Neural cell (in vitro differentiated cells): ENCODE data around the gene BOD1. TPM values are rescaled to one million over a fixed set of nuclear protein-coding genes. Genes with fewer than 3 reads are reported as not detected.

ENCODE experiments used
- H2AFZ ChIP-seq: fragments of 200-600, 300-800 bp; sonication (generic), shearing (Covaris generic); 2 replicates; pipeline ENCODE4 v1.6.0; 2014; ENCODE audit warnings: low read depth, mild to moderate bottlenecking, antibody characterized with exemption, low read length, moderate library complexity
- H3F3A ChIP-seq: fragments of 200-600 bp; shearing (Covaris generic); 2 replicates; pipeline ENCODE4 v1.6.1; 2016; ENCODE audit warnings: mild to moderate bottlenecking, moderate library complexity, mixed read lengths, antibody characterized with exemption, low read length; ENCODE audit not compliant: insufficient read depth, poor library complexity, severe bottlenecking
- H3K27ac ChIP-seq: fragments of 200-600, 300-800 bp; sonication (generic), shearing (Covaris generic); 2 replicates; pipeline ENCODE4 v1.5.1; 2014; ENCODE audit warnings: mild to moderate bottlenecking, low read length, moderate library complexity
- H3K27me3 ChIP-seq: fragments of 300-800, 200-600 bp; sonication (generic), shearing (Covaris generic); 2 replicates; pipeline ENCODE4 v1.6.0; 2014; ENCODE audit warnings: mild to moderate bottlenecking, low read depth, low read length, moderate library complexity; ENCODE audit not compliant: insufficient read depth
- H3K36me3 ChIP-seq: fragments of 300-800, 200-600 bp; sonication (generic), shearing (Covaris generic); 2 replicates; pipeline ENCODE4 v1.5.1; 2014; ENCODE audit warnings: mild to moderate bottlenecking, antibody characterized with exemption, low read length, moderate library complexity; ENCODE audit not compliant: insufficient read depth
- H3K4me2 ChIP-seq: fragments of 300-800, 200-600 bp; sonication (generic), shearing (Covaris generic); 2 replicates; pipeline ENCODE4 v1.6.0; 2014; ENCODE audit warnings: mild to moderate bottlenecking, low read length
- H3K4me3 ChIP-seq: fragments of 300-800, 200-600 bp; sonication (generic), shearing (Covaris generic); 2 replicates; pipeline ENCODE4 v1.5.1; 2014; ENCODE audit warnings: mild to moderate bottlenecking, low read length, moderate library complexity
- H3K79me2 ChIP-seq: fragments of 200-600 bp; shearing (Covaris generic); replicated peaks from 2 replicates; pipeline ENCODE4 v1.6.0; 2014; ENCODE audit warnings: mild to moderate bottlenecking, low read length, moderate library complexity; ENCODE audit not compliant: insufficient read depth
- H3K9ac ChIP-seq: fragments of 300-800, 200-600 bp; sonication (generic), shearing (Covaris generic); 2 replicates; pipeline ENCODE4 v1.6.1; 2016; ENCODE audit warnings: mild to moderate bottlenecking, low read length, mixed read lengths
- H3K9me2 ChIP-seq: fragments of 200-600 bp; shearing (Covaris generic); 2 replicates; pipeline ENCODE4 v1.6.1; 2016; ENCODE audit warnings: mild to moderate bottlenecking, low read length, mixed read lengths; ENCODE audit not compliant: insufficient read depth
- H3K9me3 ChIP-seq: fragments of 200-600, 300-800 bp; sonication (generic), shearing (Covaris generic); 2 replicates; pipeline ENCODE4 v1.6.1; 2016; ENCODE audit warnings: mild to moderate bottlenecking, mixed run types, low read length, moderate library complexity, mixed read lengths
- H4K20me1 ChIP-seq: fragments of 200-600 bp; shearing (Covaris generic); 2 replicates; pipeline ENCODE4 v1.6.1; 2016; ENCODE audit warnings: mild to moderate bottlenecking, mixed run types; ENCODE audit not compliant: insufficient read depth
- EP300 ChIP-seq: fragments of 450-650 bp; conservative IDR thresholded peaks from 2 replicates; pipeline ENCODE4 v1.6.1; 2014; ENCODE audit warnings: antibody characterized with exemption, mild to moderate bottlenecking, moderate library complexity; ENCODE audit not compliant: poor library complexity, severe bottlenecking
- EZH2 ChIP-seq: fragments of 200-600, 300-800 bp; shearing (Covaris generic), sonication (generic); IDR thresholded peaks from 2 replicates; pipeline ENCODE4 v1.6.1; 2014; ENCODE audit warnings: antibody characterized with exemption, low read length, borderline replicate concordance, mild to moderate bottlenecking; ENCODE audit not compliant: insufficient read depth, poor library complexity, severe bottlenecking
- MXI1 ChIP-seq: fragments of 450-650 bp; conservative IDR thresholded peaks from 2 replicates; pipeline ENCODE4 v1.6.1; 2014; ENCODE audit warnings: antibody characterized with exemption, mild to moderate bottlenecking; ENCODE audit not compliant: poor library complexity, severe bottlenecking
- POLR2AphosphoS5 ChIP-seq: IDR thresholded peaks from 2 replicates; pipeline ENCODE4 v1.6.1; 2012
- RAD21 ChIP-seq: fragments of 450-650 bp; conservative IDR thresholded peaks from 2 replicates; pipeline ENCODE4 v1.6.1; 2014; ENCODE audit warnings: antibody characterized with exemption, mild to moderate bottlenecking, moderate library complexity
- SMC3 ChIP-seq: fragments of 450-650 bp; conservative IDR thresholded peaks from 2 replicates; pipeline ENCODE4 v1.6.1; 2014; ENCODE audit warnings: antibody characterized with exemption, mild to moderate bottlenecking, moderate library complexity; ENCODE audit not compliant: poor library complexity
- TAF1 ChIP-seq: IDR thresholded peaks from 2 replicates; pipeline ENCODE4 v1.6.1; 2012; ENCODE audit warnings: low read depth
- polyA plus RNA-seq: library from polyadenylated mRNA; depleted of rRNA; stranded (reverse); fragments of >200 nt; gene quantifications from 2 replicates; pipeline ENCODE4 v1.2.3, GENCODE V29; 2014
- TF ChIP-seq, protein P1 (sequence below): fragments of 450-650 bp; IDR thresholded peaks from 2 replicates; pipeline ENCODE4 v1.5.1; 2014; ENCODE audit warnings: antibody characterized with exemption, mild to moderate bottlenecking, moderate library complexity; ENCODE audit not compliant: poor library complexity, severe bottlenecking
- TF ChIP-seq, protein P2 (sequence below): IDR thresholded peaks from 2 replicates; pipeline ENCODE4 v1.6.1; 2012; ENCODE audit warnings: borderline replicate concordance

The BOD1 gene
- polyA plus RNA-seq, 1 donor from 2014 or later: 178 TPM

DNA sequence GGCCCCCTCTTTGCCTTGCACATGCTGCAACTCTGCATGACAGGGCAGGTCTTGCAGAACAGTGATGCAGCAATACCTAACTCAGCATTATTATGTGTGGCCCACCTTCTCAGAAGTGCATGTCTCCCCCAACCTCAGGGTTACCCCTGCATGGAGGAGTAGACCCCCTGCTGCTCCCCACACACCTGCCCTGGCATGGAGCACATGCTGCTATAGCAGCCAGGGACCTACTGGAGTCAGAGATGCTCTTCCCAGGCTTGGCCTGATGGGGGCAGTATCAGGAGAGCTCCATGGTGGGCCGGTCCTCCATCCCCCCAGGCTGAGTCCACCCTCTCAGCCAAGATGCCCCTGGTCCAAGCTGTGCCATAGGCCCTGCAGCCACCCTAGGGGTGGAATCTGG is 13.2 kb upstream of the BOD1 start:
- Histone ChIP-seq H3K9ac (no peak overlapping the region), H3K9me3 (no peaks in the 10 kb centered on the region), H3K79me2 (no peaks in the 10 kb centered on the region), H3K27me3 (no peaks in the 10 kb centered on the region), H4K20me1 (no peaks in the 10 kb centered on the region), H3F3A (no peaks in the 10 kb centered on the region), H3K27ac (no peak overlapping the region), H3K4me3 (no peak overlapping the region), H2AFZ (no peak overlapping the region), H3K9me2 (no peaks in the 10 kb centered on the region), H3K36me3 (no peaks in the 10 kb centered on the region), H3K4me2 (no peak overlapping the region)
- no peak for TF ChIP-seq EZH2
- TF ChIP-seq, protein P1, sequence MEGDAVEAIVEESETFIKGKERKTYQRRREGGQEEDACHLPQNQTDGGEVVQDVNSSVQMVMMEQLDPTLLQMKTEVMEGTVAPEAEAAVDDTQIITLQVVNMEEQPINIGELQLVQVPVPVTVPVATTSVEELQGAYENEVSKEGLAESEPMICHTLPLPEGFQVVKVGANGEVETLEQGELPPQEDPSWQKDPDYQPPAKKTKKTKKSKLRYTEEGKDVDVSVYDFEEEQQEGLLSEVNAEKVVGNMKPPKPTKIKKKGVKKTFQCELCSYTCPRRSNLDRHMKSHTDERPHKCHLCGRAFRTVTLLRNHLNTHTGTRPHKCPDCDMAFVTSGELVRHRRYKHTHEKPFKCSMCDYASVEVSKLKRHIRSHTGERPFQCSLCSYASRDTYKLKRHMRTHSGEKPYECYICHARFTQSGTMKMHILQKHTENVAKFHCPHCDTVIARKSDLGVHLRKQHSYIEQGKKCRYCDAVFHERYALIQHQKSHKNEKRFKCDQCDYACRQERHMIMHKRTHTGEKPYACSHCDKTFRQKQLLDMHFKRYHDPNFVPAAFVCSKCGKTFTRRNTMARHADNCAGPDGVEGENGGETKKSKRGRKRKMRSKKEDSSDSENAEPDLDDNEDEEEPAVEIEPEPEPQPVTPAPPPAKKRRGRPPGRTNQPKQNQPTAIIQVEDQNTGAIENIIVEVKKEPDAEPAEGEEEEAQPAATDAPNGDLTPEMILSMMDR: peak; percentile 34

GRCh38 chr5:173628501-173628900 is 12.1 kb upstream of the BOD1 start:
- no peak overlapping the region for H3K27ac ChIP-seq
- no peak overlapping the region for H3K4me2 ChIP-seq
- no peaks in the 10 kb centered on the region for H3K9me3 ChIP-seq
- no peaks in the 10 kb centered on the region for H3F3A ChIP-seq
- no peak overlapping the region for H3K4me3 ChIP-seq
- no peaks in the 10 kb centered on the region for H3K27me3 ChIP-seq
- TF ChIP-seq EZH2 (no peak), RAD21 (no peak), TAF1 (no peak)
- no peak overlapping the region for H3K9ac ChIP-seq
- no peaks in the 10 kb centered on the region for H3K36me3 ChIP-seq
- H4K20me1 ChIP-seq: no peaks in the 10 kb centered on the region
- H3K9me2 ChIP-seq: no peaks in the 10 kb centered on the region
- H2AFZ ChIP-seq: no peak overlapping the region
- no peaks in the 10 kb centered on the region for H3K79me2 ChIP-seq

DNA sequence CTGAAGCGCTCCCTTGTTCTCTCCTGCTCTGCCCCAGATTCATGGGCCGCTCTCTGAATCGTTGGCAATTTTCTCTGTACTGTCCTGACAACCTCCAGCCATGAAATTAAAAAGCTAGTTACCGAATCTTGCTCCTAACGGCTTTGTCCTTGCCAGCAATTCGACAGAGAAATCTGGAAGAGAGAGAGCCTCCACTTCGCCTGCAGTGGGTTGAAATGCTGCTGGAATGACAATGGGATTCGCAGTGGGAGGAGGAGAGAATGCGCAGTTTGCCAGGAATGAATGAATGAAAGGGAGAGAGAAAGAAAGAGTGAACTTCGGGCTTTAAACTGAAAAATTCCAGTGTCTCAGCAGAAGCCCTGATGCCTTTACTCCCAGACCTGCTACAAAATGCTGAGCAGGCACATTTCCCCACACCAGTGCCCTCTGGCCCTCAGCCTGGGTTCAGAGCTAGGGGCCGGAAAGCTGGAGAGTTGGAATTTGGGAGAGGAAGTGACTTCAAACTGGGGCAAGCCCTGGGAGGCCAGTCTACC is 11.5 kb upstream of the BOD1 start:
- no peak overlapping the region for H3K27ac ChIP-seq
- no peak overlapping the region for H2AFZ ChIP-seq
- H3K4me3 ChIP-seq: no peak overlapping the region
- no peak for TF ChIP-seq TAF1
- TF ChIP-seq, protein P2, sequence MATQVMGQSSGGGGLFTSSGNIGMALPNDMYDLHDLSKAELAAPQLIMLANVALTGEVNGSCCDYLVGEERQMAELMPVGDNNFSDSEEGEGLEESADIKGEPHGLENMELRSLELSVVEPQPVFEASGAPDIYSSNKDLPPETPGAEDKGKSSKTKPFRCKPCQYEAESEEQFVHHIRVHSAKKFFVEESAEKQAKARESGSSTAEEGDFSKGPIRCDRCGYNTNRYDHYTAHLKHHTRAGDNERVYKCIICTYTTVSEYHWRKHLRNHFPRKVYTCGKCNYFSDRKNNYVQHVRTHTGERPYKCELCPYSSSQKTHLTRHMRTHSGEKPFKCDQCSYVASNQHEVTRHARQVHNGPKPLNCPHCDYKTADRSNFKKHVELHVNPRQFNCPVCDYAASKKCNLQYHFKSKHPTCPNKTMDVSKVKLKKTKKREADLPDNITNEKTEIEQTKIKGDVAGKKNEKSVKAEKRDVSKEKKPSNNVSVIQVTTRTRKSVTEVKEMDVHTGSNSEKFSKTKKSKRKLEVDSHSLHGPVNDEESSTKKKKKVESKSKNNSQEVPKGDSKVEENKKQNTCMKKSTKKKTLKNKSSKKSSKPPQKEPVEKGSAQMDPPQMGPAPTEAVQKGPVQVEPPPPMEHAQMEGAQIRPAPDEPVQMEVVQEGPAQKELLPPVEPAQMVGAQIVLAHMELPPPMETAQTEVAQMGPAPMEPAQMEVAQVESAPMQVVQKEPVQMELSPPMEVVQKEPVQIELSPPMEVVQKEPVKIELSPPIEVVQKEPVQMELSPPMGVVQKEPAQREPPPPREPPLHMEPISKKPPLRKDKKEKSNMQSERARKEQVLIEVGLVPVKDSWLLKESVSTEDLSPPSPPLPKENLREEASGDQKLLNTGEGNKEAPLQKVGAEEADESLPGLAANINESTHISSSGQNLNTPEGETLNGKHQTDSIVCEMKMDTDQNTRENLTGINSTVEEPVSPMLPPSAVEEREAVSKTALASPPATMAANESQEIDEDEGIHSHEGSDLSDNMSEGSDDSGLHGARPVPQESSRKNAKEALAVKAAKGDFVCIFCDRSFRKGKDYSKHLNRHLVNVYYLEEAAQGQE: no peak
- TF ChIP-seq RAD21: no peak
- TF ChIP-seq SMC3: no peak
- TF ChIP-seq, protein P1: no peak
- TF ChIP-seq EZH2: no peak
- TF ChIP-seq POLR2AphosphoS5: no peak
- TF ChIP-seq EP300: no peak
- TF ChIP-seq MXI1: no peak
- no peaks in the 10 kb centered on the region for H3F3A ChIP-seq
- no peaks in the 10 kb centered on the region for H4K20me1 ChIP-seq
- H3K9me2 ChIP-seq: no peaks in the 10 kb centered on the region
- no peaks in the 10 kb centered on the region for H3K9me3 ChIP-seq
- H3K9ac ChIP-seq: no peak overlapping the region
- no peaks in the 10 kb centered on the region for H3K27me3 ChIP-seq
- no peaks in the 10 kb centered on the region for H3K79me2 ChIP-seq
- H3K4me2 ChIP-seq: no peak overlapping the region
- no peaks in the 10 kb centered on the region for H3K36me3 ChIP-seq
